COLO829 (cell line): ENCODE data around the gene KHDC1L.
"Not testable (repeated sequence)": the region's sequence is repeated elsewhere in the genome, so short reads cannot be mapped to it uniquely, and the experiment has no call there.

Source experiments
- DNase-seq: peaks from one replicate; pipeline ENCODE4 v3.0.0; 2012; ENCODE audit warnings: low spot score

KHDC1L gene

DNA sequence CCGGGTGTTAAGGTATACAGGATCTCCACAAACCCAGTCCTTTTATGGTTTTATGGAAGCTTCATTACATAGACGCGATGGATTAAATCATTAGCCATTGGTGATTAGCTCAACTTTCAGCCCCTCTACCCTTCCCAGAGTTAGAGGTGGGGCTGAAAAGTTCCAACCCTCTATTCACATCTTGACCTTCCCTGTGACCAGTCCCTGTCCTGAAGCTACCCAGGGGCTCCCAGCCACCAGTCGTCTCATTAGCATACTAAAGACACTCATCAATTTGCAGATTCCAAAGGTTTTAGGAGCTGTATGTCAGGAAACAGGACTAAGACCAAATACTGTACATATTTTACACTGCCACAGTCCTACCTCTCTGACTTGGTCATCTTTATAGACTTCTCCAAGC, 21.0 kb downstream of the KHDC1L start:
- DNase-seq, result no peak

DNA sequence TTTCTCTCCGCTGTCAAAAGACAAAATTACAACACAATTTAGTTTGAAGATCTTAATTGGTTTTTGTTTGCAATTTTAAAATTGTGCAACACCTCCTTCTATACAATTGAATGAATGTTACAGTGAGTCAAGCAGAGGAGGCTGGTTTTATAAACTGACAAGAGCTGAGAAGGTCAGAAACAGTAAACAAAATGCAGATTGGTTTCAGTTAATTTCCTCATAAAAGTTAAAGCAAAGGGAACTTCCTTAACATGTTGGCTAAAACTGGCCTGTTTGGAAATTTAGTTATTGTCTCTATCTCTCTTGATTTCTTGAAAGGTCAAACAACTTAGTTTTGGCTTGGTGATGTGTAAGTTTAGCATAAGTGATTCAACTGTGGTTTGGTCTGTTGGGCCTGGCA, 22.2 kb downstream of the KHDC1L start:
- DNase-seq, result no peak

GRCh38 chr6:73200735-73201134, 24.6 kb downstream of the KHDC1L start:
- DNase-seq, result no peak

- no peak for DNase-seq
These were observed 25.0 kb downstream of the KHDC1L start for GRCh38 chr6:73200247-73200646.

- no peak for DNase-seq
These were observed 30.6 kb downstream of the KHDC1L start for GRCh38 chr6:73194744-73195143.

DNA sequence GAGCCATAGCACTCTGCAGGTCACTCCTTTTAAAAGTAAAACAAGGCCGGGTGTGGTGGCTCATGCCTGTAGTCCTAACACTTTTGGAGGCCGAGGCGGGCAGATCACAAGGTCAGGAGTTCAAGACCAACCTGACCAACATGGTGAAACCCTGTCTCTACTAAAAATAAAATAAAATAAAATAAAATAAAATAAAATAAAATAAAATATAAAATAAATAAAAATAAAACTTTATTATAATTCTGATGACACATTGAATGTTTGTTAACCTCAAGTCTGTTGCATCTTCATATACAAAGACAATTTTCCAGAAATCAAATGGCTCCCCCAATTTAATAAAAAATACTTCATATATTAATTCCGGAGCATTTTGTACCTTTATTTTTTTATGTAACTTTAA, 32.0 kb downstream of the KHDC1L start:
- not testable (repeated sequence) for DNase-seq

GRCh38 chr6:73182021-73182607, 43.2 kb downstream of the KHDC1L start:
- DNase-seq, result no peak

GRCh38 chr6:73180763-73181619, 44.3 kb downstream of the KHDC1L start:
- DNase-seq, result peak; percentile 45

- no peak for DNase-seq
These were observed 45.1 kb downstream of the KHDC1L start for GRCh38 chr6:73180076-73180738.

DNA sequence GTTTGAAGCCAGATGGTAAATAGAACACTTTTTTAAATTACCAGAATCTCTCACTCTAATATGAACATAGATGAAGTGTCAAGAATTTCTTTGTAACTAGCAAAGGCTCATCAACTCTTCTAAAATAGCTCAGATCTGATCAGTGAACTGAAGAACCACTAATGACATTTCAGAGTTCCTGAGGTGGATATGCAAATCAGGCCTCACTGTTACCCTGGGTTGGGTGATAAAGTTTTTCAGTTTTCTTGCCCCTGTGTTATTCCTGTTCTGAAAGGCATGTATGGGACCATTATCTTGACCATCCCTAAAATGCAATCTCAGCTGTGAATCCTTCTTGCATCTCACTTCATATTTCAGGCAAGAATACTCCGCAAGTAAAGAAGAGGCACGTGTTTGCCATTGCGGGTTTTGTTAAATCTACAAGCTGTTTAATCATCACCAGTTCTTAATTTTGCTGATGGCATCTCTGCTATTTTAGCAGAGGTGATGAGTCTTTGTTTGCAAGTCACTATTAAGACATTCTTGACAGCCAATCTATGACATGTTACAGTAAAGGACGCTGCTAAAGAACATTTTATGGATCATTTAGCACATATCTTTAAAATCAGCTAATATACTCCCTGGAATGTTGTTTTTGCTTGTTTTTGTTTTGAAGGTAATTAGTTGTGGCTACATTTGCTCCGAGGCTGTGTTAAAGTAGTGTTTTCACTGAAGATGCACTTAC, 47.9 kb downstream of the KHDC1L start:
- no peak for DNase-seq

GRCh38 chr6:73176057-73176456, 49.2 kb downstream of the KHDC1L start:
- DNase-seq, result no peak

DNA sequence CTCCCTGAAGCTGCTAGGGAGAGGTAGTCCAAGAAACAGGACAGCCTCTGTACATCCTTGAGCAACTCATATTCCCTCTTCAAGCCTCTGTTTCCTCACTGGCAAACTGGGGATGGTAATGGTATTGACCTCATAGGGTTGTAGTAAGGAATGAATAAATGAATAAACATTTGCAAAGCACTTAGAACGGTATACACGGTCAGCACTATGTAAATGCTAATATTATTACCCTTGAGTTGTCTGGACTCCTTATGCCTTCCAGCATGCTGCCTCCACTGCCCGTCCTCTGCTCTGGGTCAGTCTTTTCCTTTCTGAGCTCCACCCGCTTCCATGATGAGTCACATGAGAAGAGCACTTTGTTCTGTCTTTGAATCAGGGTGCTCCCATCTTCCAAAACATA, 50.6 kb downstream of the KHDC1L start:
- no peak for DNase-seq
